GM23248 (cell line): ENCODE data around the gene TMEM100. TPM values are rescaled to one million over a fixed set of nuclear protein-coding genes. Genes with fewer than 3 reads are reported as not detected.
A peak's percentile ranks its signal among the peaks of the same experiment; 100 is the strongest.
"Not testable (repeated sequence)": the region's sequence is repeated elsewhere in the genome, so short reads cannot be mapped to it uniquely, and the experiment has no call there.

Source experiments
- DNase-seq: peaks from one replicate; pipeline ENCODE4 v3.0.0-alpha.2; 2015
- H2AFZ ChIP-seq: fragments of 200-600 bp; sonication (generic); 2 replicates; pipeline ENCODE4 v1.6.1; 2016; ENCODE audit warnings: antibody characterized with exemption
- H3F3A ChIP-seq: fragments of 200-600 bp; sonication (generic); 2 replicates; pipeline ENCODE4 v1.6.1; 2016; ENCODE audit warnings: mild to moderate bottlenecking, antibody characterized with exemption, mixed run types; ENCODE audit not compliant: insufficient read depth
- H3K27ac ChIP-seq: fragments of 200-600 bp; sonication (generic); 2 replicates; pipeline ENCODE4 v1.5.1; 2016; ENCODE audit warnings: mild to moderate bottlenecking
- H3K27me3 ChIP-seq: fragments of 200-600 bp; sonication (generic); replicated peaks from 2 replicates; pipeline ENCODE4 v1.6.1; 2016; ENCODE audit warnings: mild to moderate bottlenecking; ENCODE audit not compliant: insufficient read depth
- H3K36me3 ChIP-seq: fragments of 200-600 bp; sonication (generic); 2 replicates; pipeline ENCODE4 v1.6.1; 2016; ENCODE audit warnings: low read depth, mild to moderate bottlenecking
- H3K4me1 ChIP-seq: fragments of 200-600 bp; sonication (generic); 2 replicates; pipeline ENCODE4 v1.6.1; 2016; ENCODE audit warnings: mild to moderate bottlenecking; ENCODE audit not compliant: insufficient read depth
- H3K4me2 ChIP-seq: fragments of 200-600 bp; sonication (generic); one replicate; pipeline ENCODE4 v1.6.1; 2016; ENCODE audit warnings: mild to moderate bottlenecking; ENCODE audit not compliant: unreplicated experiment
- H3K4me3 ChIP-seq: fragments of 200-600 bp; sonication (generic); 2 replicates; pipeline ENCODE4 v1.5.1; 2016; ENCODE audit warnings: mild to moderate bottlenecking
- H3K79me2 ChIP-seq: fragments of 200-600 bp; sonication (generic); 2 replicates; pipeline ENCODE4 v1.6.1; 2016; ENCODE audit warnings: mild to moderate bottlenecking; ENCODE audit not compliant: insufficient read depth
- H3K9ac ChIP-seq: fragments of 200-600 bp; sonication (generic); 2 replicates; pipeline ENCODE4 v1.6.1; 2016; ENCODE audit warnings: mild to moderate bottlenecking
- H3K9me2 ChIP-seq: fragments of 200-600 bp; sonication (generic); 2 replicates; pipeline ENCODE4 v1.6.1; 2016; ENCODE audit warnings: mixed run types, mild to moderate bottlenecking, moderate library complexity; ENCODE audit not compliant: insufficient read depth
- H3K9me3 ChIP-seq: fragments of 200-600 bp; sonication (generic); one replicate; pipeline ENCODE4 v1.6.1; 2017; ENCODE audit warnings: low read depth
- H4K20me1 ChIP-seq: fragments of 200-600 bp; sonication (generic); 2 replicates; pipeline ENCODE4 v1.6.0; 2016; ENCODE audit not compliant: insufficient read depth
- EZH2 ChIP-seq: fragments of 200-600 bp; sonication (generic); IDR thresholded peaks from 2 replicates; pipeline ENCODE4 v1.6.1; 2018; ENCODE audit warnings: antibody characterized with exemption, mild to moderate bottlenecking; ENCODE audit not compliant: insufficient read depth, poor library complexity, severe bottlenecking
- EZH2phosphoT487 ChIP-seq: fragments of 200-600 bp; sonication (generic); IDR thresholded peaks from 2 replicates; pipeline ENCODE4 v1.6.1; 2018; ENCODE audit warnings: antibody characterized with exemption, moderate library complexity, mild to moderate bottlenecking, low read depth; ENCODE audit not compliant: insufficient read depth
- WGBS, 2 experiments: methylation state at CpG; one replicate each; pipeline ENCODE4 v1.1.6; 2015 to 2017; ENCODE audit warnings: low lambda C conversion rate in 2 of 2, low coverage in 1 of 2; ENCODE audit errors: missing lambda C conversion rate in 2 of 2; 5-methylcytosine and 5-hydroxymethylcytosine counted together
- in situ Hi-C: fragments of 300-500 bp; cut with MboI; formaldehyde crosslinking; loops from 2 replicates; pipeline ENCODE4 v1.15.0; 2020
- polyA plus RNA-seq: library from polyadenylated mRNA; unstranded; fragments of >200 nt; fragmentation: Nextera tagmentation; extraction: Ambion mirVana; gene quantifications from 2 replicates; pipeline ENCODE4 v1.2.1, GENCODE V29; 2016
- total RNA-seq: library from RNA; depleted of rRNA; stranded (reverse); fragments of >200 nt; shearing (Covaris generic); gene quantifications from 2 replicates; pipeline ENCODE4 v1.2.3, GENCODE V29; 2014

The TMEM100 gene
- total and polyA plus RNA-seq, 2 experiments from 2014 or later = 0.18 TPM; not detected in 1

GRCh38 chr17:55677446-55677845, 45.2 kb downstream of the TMEM100 start:
- Histone ChIP-seq H3K79me2 (no peaks in the 10 kb centered on the region), H3K9me2 (no peaks in the 10 kb centered on the region), H3F3A (0 out of 2 replicates have a peak, but pooled peaks cover 5% of the 10 kb centered on the region), H3K27ac (no peak overlapping the region), H3K4me3 (no peak overlapping the region), H3K36me3 (no peaks in the 10 kb centered on the region), H4K20me1 (no peaks in the 10 kb centered on the region), H3K9ac (no peak overlapping the region), H3K9me3 (no peaks in the 10 kb centered on the region), H2AFZ (no peak overlapping the region), H3K27me3 (no peaks in the 10 kb centered on the region), H3K4me1 (peaks cover 7% of the 10 kb centered on the region), H3K4me2 (no peak overlapping the region)
- in situ Hi-C loops = no loop called here
- DNase-seq = no peak
- WGBS, 2 experiments = 0% methylated on average over 1 of the region's 1 CpG
- no peak for TF ChIP-seq EZH2
- no peak for TF ChIP-seq EZH2phosphoT487

- no peaks in the 10 kb centered on the region for H3K9me2 ChIP-seq
- H4K20me1 ChIP-seq = no peaks in the 10 kb centered on the region
- H3K4me3 ChIP-seq = no peak overlapping the region
- no peak overlapping the region for H3K9ac ChIP-seq
- DNase-seq = no peak
- H2AFZ ChIP-seq = no peak overlapping the region
- no peaks in the 10 kb centered on the region for H3K79me2 ChIP-seq
- H3K4me2 ChIP-seq = no peak overlapping the region
- H3K4me1 ChIP-seq = peaks cover 12% of the 10 kb centered on the region
- 35 to 40% methylated on average over 1 of the region's 1 CpG for WGBS, 2 experiments
- no peaks in the 10 kb centered on the region for H3K9me3 ChIP-seq
- H3K36me3 ChIP-seq = no peaks in the 10 kb centered on the region
- TF ChIP-seq EZH2phosphoT487 (no peak), EZH2 (no peak)
- in situ Hi-C loops = no loop called here
- no peak overlapping the region for H3K27ac ChIP-seq
- H3F3A ChIP-seq = 0 out of 2 replicates have a peak, but pooled peaks cover 5% of the 10 kb centered on the region
- H3K27me3 ChIP-seq = no peaks in the 10 kb centered on the region
Measured at GRCh38 chr17:55676274-55676673, 46.4 kb downstream of the TMEM100 start.

- in situ Hi-C loops = no loop called here
- H4K20me1 ChIP-seq = no peaks in the 10 kb centered on the region
- peak; percentile 65 for DNase-seq
- no peaks in the 10 kb centered on the region for H3K36me3 ChIP-seq
- H3K4me3 ChIP-seq = no peak overlapping the region
- WGBS, 2 experiments = 36 to 43% methylated on average over 3 of the region's 3 CpGs
- no peaks in the 10 kb centered on the region for H3K79me2 ChIP-seq
- H3K4me1 ChIP-seq = peaks cover 12% of the 10 kb centered on the region
- peak overlapping the region; percentile 5; the same call in 1 of the 2 replicates for H3K27ac ChIP-seq
- no peaks in the 10 kb centered on the region for H3K9me2 ChIP-seq
- H3K9ac ChIP-seq = no peak overlapping the region
- no peaks in the 10 kb centered on the region for H3K9me3 ChIP-seq
- H3F3A ChIP-seq = 0 out of 2 replicates have a peak, but pooled peaks cover 5% of the 10 kb centered on the region
- H3K27me3 ChIP-seq = no peaks in the 10 kb centered on the region; the same call in 1 of the 2 replicates
- TF ChIP-seq EZH2phosphoT487 (no peak), EZH2 (no peak)
- no peak overlapping the region for H3K4me2 ChIP-seq
- peak overlapping the region; percentile 41 for H2AFZ ChIP-seq
Measured at GRCh38 chr17:55673743-55674506, 48.7 kb downstream of the TMEM100 start.

GRCh38 chr17:55672585-55673501, 49.8 kb downstream of the TMEM100 start:
- Histone ChIP-seq H3K9me3 (no peaks in the 10 kb centered on the region), H3K27ac (peak overlapping the region; percentile 61), H3K27me3 (no peaks in the 10 kb centered on the region; the same call in 1 of the 2 replicates), H3F3A (0 out of 2 replicates have a peak, but pooled peaks cover 5% of the 10 kb centered on the region), H2AFZ (peak overlapping the region; percentile 67), H3K4me2 (no peak overlapping the region), H3K4me1 (peaks cover 12% of the 10 kb centered on the region), H3K9ac (no peak overlapping the region; the same call in 1 of the 2 replicates), H4K20me1 (no peaks in the 10 kb centered on the region), H3K9me2 (no peaks in the 10 kb centered on the region), H3K36me3 (no peaks in the 10 kb centered on the region), H3K4me3 (no peak overlapping the region), H3K79me2 (no peaks in the 10 kb centered on the region)
- TF ChIP-seq EZH2 (no peak), EZH2phosphoT487 (no peak)
- in situ Hi-C loops = no loop called here
- peak; percentile 60 for DNase-seq
- 34% methylated on average over 3 of the region's 3 CpGs for WGBS, 2 experiments

GRCh38 chr17:55672010-55672409, 50.7 kb downstream of the TMEM100 start:
- peak overlapping the region; percentile 61; the same call in 1 of the 2 replicates for H3K27ac ChIP-seq
- in situ Hi-C loops, H3K36me3 ChIP-seq, H3F3A ChIP-seq, H3K9me3 ChIP-seq, H3K4me3 ChIP-seq, H3K27me3 ChIP-seq, H3K79me2 ChIP-seq, DNase-seq, H3K4me2 ChIP-seq, H2AFZ ChIP-seq, H3K9ac ChIP-seq, H3K9me2 ChIP-seq, H4K20me1 ChIP-seq: not testable (repeated sequence)
- peaks cover 12% of the 10 kb centered on the region for H3K4me1 ChIP-seq
